Loucy (cell line): ENCODE results near the gene SMOC2.

Source experiments
- CTCF ChIP-seq: fragments of 200-600 bp; sonication (generic); conservative IDR thresholded peaks from 2 replicates; pipeline ENCODE4 v1.5.1; 2014; ENCODE audit warnings: mild to moderate bottlenecking, antibody characterized with exemption, low read length
- EZH2phosphoT487 ChIP-seq: fragments of 200-600 bp; IDR thresholded peaks from 2 replicates; pipeline ENCODE4 v1.6.1; 2018; ENCODE audit warnings: antibody characterized with exemption, mild to moderate bottlenecking, moderate library complexity, borderline replicate concordance

- no peak for TF ChIP-seq CTCF
- TF ChIP-seq EZH2phosphoT487: no peak
Observed at GRCh38 chr6:168624540-168624939, 183.6 kb downstream of the SMOC2 start.
